Endothelial cell of umbilical vein (primary cell): ENCODE data around the gene CAPNS2. TPM values are rescaled to one million over a fixed set of nuclear protein-coding genes. Genes with fewer than 3 reads are reported as not detected.

Experiments used
- BruUV-seq: library from RNA; stranded (reverse); fragments of 400-500 nt; replicated peaks from 2 replicates; lab custom pipeline; 2021; lab: Mats Ljungman, UMichigan
- CTCF ChIA-PET: fragments of 300-600, 350-600 bp; sonication (Branson Sonifier 250); formaldehyde crosslinking; loops from one replicate; lab custom pipeline; 2021; ENCODE audit warnings: antibody characterized with exemption, inconsistent platforms; lab: Charles Lee
- POLR2A ChIA-PET: fragments of 300-600, 350-600 bp; sonication (Branson Sonifier 250); formaldehyde crosslinking; loops from one replicate; lab custom pipeline; 2021; ENCODE audit warnings: antibody characterized with exemption, inconsistent platforms; lab: Charles Lee
- DNase-seq: peaks from one replicate; pipeline ENCODE4 v3.0.0-alpha.2; 2011; ENCODE audit warnings: low read depth, low spot score
- FAIRE-seq: peaks from 2 replicates; lab custom pipeline; 2011; peaks lifted over from hg19 to GRCh38; lab: Jason Lieb, UNC
- H2AFZ ChIP-seq: 2 replicates; pipeline ENCODE4 v1.6.0; 2012; ENCODE audit warnings: low read depth, low read length, control low read depth, inconsistent platforms
- H3K27ac ChIP-seq: 2 replicates; pipeline ENCODE4 v1.5.1; 2011; ENCODE audit warnings: low read depth, mild to moderate bottlenecking, control low read depth, low read length, moderate library complexity; ENCODE audit not compliant: insufficient read depth
- H3K27me3 ChIP-seq, 2 experiments: 2 replicates each; pipeline versions ENCODE4 v1.6.0 to v1.6.1; 2011; ENCODE audit warnings: low read length in 2 of 2, mixed read lengths in 1 of 2; ENCODE audit not compliant: control insufficient read depth in 2 of 2, insufficient read depth in 2 of 2
- H3K36me3 ChIP-seq, 2 experiments: 2 replicates in 1 of 2; 3 replicates in 1 of 2; pipeline ENCODE4 v1.5.1; 2011; ENCODE audit warnings: low read length in 2 of 2, mild to moderate bottlenecking in 1 of 2, moderate library complexity in 1 of 2; ENCODE audit not compliant: control insufficient read depth in 2 of 2, insufficient read depth in 2 of 2; ENCODE audit errors: extremely low read depth in 1 of 2
- H3K4me1 ChIP-seq: 3 replicates; pipeline ENCODE4 v1.5.1; 2011; ENCODE audit warnings: mild to moderate bottlenecking, low read length; ENCODE audit not compliant: control insufficient read depth, insufficient read depth; ENCODE audit errors: extremely low read depth
- H3K4me2 ChIP-seq: 2 replicates; pipeline ENCODE4 v1.6.1; 2011; ENCODE audit warnings: low read length, control low read depth, mixed read lengths; ENCODE audit not compliant: insufficient read depth
- H3K4me3 ChIP-seq, 3 experiments: fragments of 200-600 bp in 1 of 3; sonication (generic), shearing (Covaris generic) in 1 of 3; replicated peaks in 1 of 3; 2 replicates each; pipeline ENCODE4 v1.5.1; 2011 to 2016; ENCODE audit warnings: control low read depth in 3 of 3, low read length in 3 of 3, mild to moderate bottlenecking in 2 of 3, inconsistent platforms in 1 of 3, low read depth in 1 of 3, moderate library complexity in 1 of 3; ENCODE audit not compliant: insufficient read depth in 1 of 3
- H3K79me2 ChIP-seq: 2 replicates; pipeline ENCODE4 v1.6.0; 2012; ENCODE audit warnings: low read length, inconsistent platforms; ENCODE audit not compliant: control insufficient read depth, insufficient read depth
- H3K9ac ChIP-seq: replicated peaks from 2 replicates; pipeline ENCODE3; 2011; ENCODE audit warnings: low read length, control low read depth; ENCODE audit not compliant: insufficient read depth; ENCODE audit errors: extremely low read depth
- H3K9me1 ChIP-seq: replicated peaks from 3 replicates; pipeline ENCODE4 v1.6.0; 2011; ENCODE audit warnings: mild to moderate bottlenecking, low read length; ENCODE audit not compliant: control insufficient read depth, insufficient read depth; ENCODE audit errors: extremely low read depth
- H3K9me3 ChIP-seq: replicated peaks from 2 replicates; pipeline ENCODE4 v1.5.1; 2012; ENCODE audit warnings: low read length, inconsistent platforms; ENCODE audit not compliant: control insufficient read depth, insufficient read depth
- H4K20me1 ChIP-seq: replicated peaks from 2 replicates; pipeline ENCODE3; 2011; ENCODE audit warnings: mild to moderate bottlenecking, low read length; ENCODE audit not compliant: control insufficient read depth, insufficient read depth; ENCODE audit errors: extremely low read depth
- CTCF ChIP-seq, 2 donors: IDR thresholded peaks; 1 replicate in 1 of 2; 2 replicates in 1 of 2; pipeline ENCODE4 v1.5.1; 2011; ENCODE audit warnings: low read length in 2 of 2, mild to moderate bottlenecking in 2 of 2, moderate library complexity in 2 of 2, control low read depth in 1 of 2, inconsistent platforms in 1 of 2, low read depth in 1 of 2; ENCODE audit not compliant: insufficient read depth in 1 of 2; ENCODE audit errors: extremely low read depth in 1 of 2
- EZH2 ChIP-seq: IDR thresholded peaks from 2 replicates; pipeline ENCODE4 v1.6.1; 2012; ENCODE audit warnings: borderline replicate concordance, low read depth, mild to moderate bottlenecking, moderate library complexity, low read length, inconsistent platforms; ENCODE audit not compliant: severe bottlenecking
- FOS ChIP-seq: IDR thresholded peaks from 2 replicates; pipeline ENCODE4 v1.6.1; 2011; ENCODE audit warnings: mild to moderate bottlenecking, low read length, moderate library complexity, borderline replicate concordance; ENCODE audit not compliant: insufficient read depth
- GATA2 ChIP-seq: IDR thresholded peaks from 2 replicates; pipeline ENCODE4 v1.7.0; 2011; ENCODE audit warnings: low read depth, mild to moderate bottlenecking, moderate library complexity, mixed read lengths, low read length; ENCODE audit not compliant: insufficient read length, insufficient read depth
- JUN ChIP-seq: IDR thresholded peaks from 2 replicates; pipeline ENCODE4 v1.6.1; 2011; ENCODE audit warnings: borderline replicate concordance, low read depth; ENCODE audit not compliant: insufficient read length, insufficient read depth
- MAX ChIP-seq: IDR thresholded peaks from 2 replicates; pipeline ENCODE4 v1.6.1; 2011; ENCODE audit not compliant: insufficient read depth, insufficient read length
- MYC ChIP-seq: IDR thresholded peaks from one replicate; pipeline ENCODE4 v1.6.1; 2011; ENCODE audit warnings: mild to moderate bottlenecking, low read depth, low read length
- POLR2A ChIP-seq: IDR thresholded peaks from 2 replicates; pipeline ENCODE4 v1.6.1; 2012; ENCODE audit warnings: low read depth, mild to moderate bottlenecking, control low read depth, low read length
- POLR2AphosphoS5 ChIP-seq: IDR thresholded peaks from 2 replicates; pipeline ENCODE4 v1.6.1; 2012; ENCODE audit warnings: low read depth, mild to moderate bottlenecking, control low read depth, low read length, moderate library complexity; ENCODE audit not compliant: insufficient read depth
- dilution Hi-C: fragments of 300-500 bp; cut with MboI; formaldehyde crosslinking; loops from one replicate; pipeline ENCODE4 v1.15.0; 2019; ENCODE audit warnings: low sequenced_read_pairs; ENCODE audit not compliant: extremely low pct_ligation_motif_present
- intact Hi-C: fragments of 100-400 bp; cut with micrococcal nuclease; formaldehyde crosslinking; loops from one replicate; pipeline ENCODE4 v1.10.0; 2022
- polyA plus RNA-seq, 4 experiments: library from polyadenylated mRNA; depleted of rRNA in 3 of 4; stranded (reverse) in 3 of 4; unstranded in 1 of 4; fragments of >200 nt; gene quantifications; 2 replicates each; pipeline versions ENCODE4 v1.2.1 to v1.2.3, GENCODE V29; 2011 to 2012; ENCODE audit warnings: missing spikeins in 1 of 4
- total RNA-seq: library from RNA; stranded (reverse); gene quantifications from 2 replicates; pipeline ENCODE4 v1.2.3, GENCODE V29; 2021

Gene CAPNS2
- total and polyA plus RNA-seq, 2 donors (not counting 3 experiments of a cell fraction or from before 2014, with no cell fraction given) = 1.4 to 3.2 TPM

GRCh38 chr16:55565086-55565485 is 1.4 kb upstream of the CAPNS2 start:
- intact Hi-C loops (no loop called here), dilution Hi-C loops (no loop called here)
- no peak overlapping the region for H3K9ac ChIP-seq
- H4K20me1 ChIP-seq = no peaks in the 10 kb centered on the region
- peaks cover 76% of the 10 kb centered on the region for H3K4me1 ChIP-seq
- BruUV-seq = no TSS peak
- peaks cover 11 to 13% of the 10 kb centered on the region in 2 experiments for H3K36me3 ChIP-seq
- TF ChIP-seq POLR2A = no peak
- no peak for TF ChIP-seq MAX
- TF ChIP-seq FOS = no peak
- H3K27ac ChIP-seq = no peak overlapping the region
- no peaks in the 10 kb centered on the region for H3K79me2 ChIP-seq
- no peak overlapping the region for H3K4me2 ChIP-seq
- H3K9me3 ChIP-seq = no peaks in the 10 kb centered on the region
- POLR2A ChIA-PET = no interaction called here
- CTCF ChIA-PET = no interaction called here
- DNase-seq (no peak), FAIRE-seq (no peak)
- H2AFZ ChIP-seq = no peak overlapping the region
- H3K9me1 ChIP-seq = no peaks in the 10 kb centered on the region
- H3K27me3 ChIP-seq = no peaks in the 10 kb centered on the region
- H3K4me3 ChIP-seq = no peak overlapping the region

- no peaks in the 10 kb centered on the region for H4K20me1 ChIP-seq
- DNase-seq (no peak), FAIRE-seq (no peak)
- ChIA-PET CTCF (interaction anchor here (1.2 to 1.4 kb wide), 3 partner anchors 9 to 134 kb away, joined by 4 to 9 read pairs (median 7); no protein-coding TSS in a partner anchor), POLR2A (no interaction called here)
- H3K4me2 ChIP-seq = no peak overlapping the region
- H3K9ac ChIP-seq = no peak overlapping the region
- TF ChIP-seq POLR2A (no peak), MAX (no peak), FOS (no peak), CTCF (IDR thresholded peaks at IDR 0.05; ENCODE audit: extremely low read depth in 1 of 2, insufficient read depth in 1 of 2, low read depth in 1 of 2, low read length in 2 of 2) (no peak), GATA2 (no peak), POLR2AphosphoS5 (no peak), EZH2 (no peak), JUN (no peak), MYC (no peak)
- H2AFZ ChIP-seq = no peak overlapping the region
- H3K27me3 ChIP-seq = no peaks in the 10 kb centered on the region
- H3K79me2 ChIP-seq = no peaks in the 10 kb centered on the region
- intact Hi-C loops (loop anchor here (2.0 kb wide), 1 partner anchor 15 kb away; no protein-coding TSS in a partner anchor), dilution Hi-C loops (no loop called here)
- no TSS peak for BruUV-seq
- H3K9me3 ChIP-seq = no peaks in the 10 kb centered on the region
- peaks cover 7 to 11% of the 10 kb centered on the region in 2 experiments for H3K36me3 ChIP-seq
- H3K9me1 ChIP-seq = no peaks in the 10 kb centered on the region
- H3K4me1 ChIP-seq = peaks cover 67% of the 10 kb centered on the region
- H3K27ac ChIP-seq = no peak overlapping the region
- H3K4me3 ChIP-seq = no peak overlapping the region
Measured at GRCh38 chr16:55567382-55567781, 898 bp downstream of the CAPNS2 start.
